Panc1 (cell line): ENCODE measurements around the gene HK1. TPM values are rescaled to one million over a fixed set of nuclear protein-coding genes. Genes with fewer than 3 reads are reported as not detected.

Source experiments
- ATAC-seq: fragments of 200-7000 bp; cut with Tn5 transposase; 2 replicates; pipeline ENCODE4 v1.9.1; 2020; ENCODE audit warnings: mild to moderate bottlenecking, moderate library complexity
- BruUV-seq: library from RNA; stranded (reverse); fragments of 400-500 nt; replicated peaks from 2 replicates; lab custom pipeline; 2021; lab: Mats Ljungman, UMichigan
- CTCF ChIA-PET: fragments of 300-600 bp; sonication (Branson Sonifier 250); formaldehyde crosslinking; loops from one replicate; lab custom pipeline; 2022; ENCODE audit warnings: antibody characterized with exemption; lab: Charles Lee
- POLR2A ChIA-PET: fragments of 300-600 bp; sonication (Branson Sonifier 250); formaldehyde crosslinking; loops from one replicate; lab custom pipeline; 2022; ENCODE audit warnings: antibody characterized with exemption; lab: Charles Lee
- DNase-seq: peaks from one replicate; pipeline ENCODE4 v3.0.0-alpha.2; 2010; ENCODE audit warnings: low read depth, low spot score
- H3K27ac ChIP-seq: 2 replicates; pipeline ENCODE4 v1.5.1; 2011; ENCODE audit warnings: mild to moderate bottlenecking, low read length, inconsistent platforms
- H3K27me3 ChIP-seq: fragments of 200-500 bp; sonication (Bioruptor generic); 2 replicates; pipeline ENCODE4 v1.6.0; 2014; ENCODE audit warnings: low read length, inconsistent platforms; ENCODE audit not compliant: control insufficient read depth, insufficient read depth
- H3K36me3 ChIP-seq: fragments of 200-500 bp; sonication (Bioruptor generic); 2 replicates; pipeline ENCODE4 v1.5.1; 2014; ENCODE audit warnings: inconsistent platforms, mild to moderate bottlenecking, low read length, moderate library complexity; ENCODE audit not compliant: control insufficient read depth, insufficient read depth
- H3K4me1 ChIP-seq: 2 replicates; pipeline ENCODE4 v1.5.1; 2011; ENCODE audit warnings: inconsistent platforms, mild to moderate bottlenecking, low read length, moderate library complexity; ENCODE audit not compliant: control insufficient read depth, insufficient read depth
- H3K4me3 ChIP-seq, 2 experiments: 2 replicates each; pipeline ENCODE4 v1.5.1; 2011 to 2012; ENCODE audit warnings: low read depth in 2 of 2, low read length in 2 of 2, mild to moderate bottlenecking in 2 of 2, inconsistent platforms in 1 of 2, moderate library complexity in 1 of 2
- H3K9me3 ChIP-seq: fragments of 200-500 bp; sonication (Bioruptor generic); 2 replicates; pipeline ENCODE4 v1.5.1; 2014; ENCODE audit warnings: low read depth, mild to moderate bottlenecking, inconsistent platforms, low read length, moderate library complexity; ENCODE audit not compliant: control insufficient read depth, insufficient read depth
- POLR2AphosphoS5 ChIP-seq: IDR thresholded peaks from 2 replicates; pipeline ENCODE4 v1.6.1; 2012; ENCODE audit warnings: mild to moderate bottlenecking, low read depth, low read length, moderate library complexity
- SIN3A ChIP-seq: IDR thresholded peaks from 2 replicates; pipeline ENCODE4 v1.6.1; 2012; ENCODE audit warnings: low read depth, mild to moderate bottlenecking, low read length, moderate library complexity, borderline replicate concordance; ENCODE audit not compliant: insufficient read depth
- TCF7L2 ChIP-seq: IDR thresholded peaks from 2 replicates; pipeline ENCODE4 v1.6.1; 2011; ENCODE audit warnings: mild to moderate bottlenecking, low read depth, low read length, inconsistent platforms
- in situ Hi-C: cut with HindIII; loops from 2 replicates; pipeline ENCODE4 v1.10.0; 2016; ENCODE audit warnings: low sequenced_read_pairs, low pct_unique_long_range_greater_than_20kb
- intact Hi-C: fragments of 100-400 bp; cut with micrococcal nuclease; formaldehyde crosslinking; loops from one replicate; pipeline ENCODE4 v1.10.0; 2022; ENCODE audit not compliant: unreplicated experiment
- total RNA-seq: library from RNA; stranded (reverse); gene quantifications from one replicate; pipeline ENCODE4 v1.2.1, GENCODE V29; 2021; ENCODE audit not compliant: unreplicated experiment
- TF ChIP-seq, protein P1 (sequence below): fragments of 450-650 bp; IDR thresholded peaks from 2 replicates; pipeline ENCODE4 v1.5.1; 2017; ENCODE audit warnings: mild to moderate bottlenecking
- TF ChIP-seq, protein P2 (sequence below), 2 experiments: IDR thresholded peaks; 2 replicates each; pipeline ENCODE4 v1.6.1; 2011 to 2012; ENCODE audit warnings: low read depth in 2 of 2, control low read depth in 1 of 2, low read length in 1 of 2, mild to moderate bottlenecking in 1 of 2, moderate library complexity in 1 of 2; ENCODE audit not compliant: insufficient read depth in 1 of 2

HK1 gene
- total RNA-seq, 1 experiment from 2014 or later: 74.4 TPM

DNA sequence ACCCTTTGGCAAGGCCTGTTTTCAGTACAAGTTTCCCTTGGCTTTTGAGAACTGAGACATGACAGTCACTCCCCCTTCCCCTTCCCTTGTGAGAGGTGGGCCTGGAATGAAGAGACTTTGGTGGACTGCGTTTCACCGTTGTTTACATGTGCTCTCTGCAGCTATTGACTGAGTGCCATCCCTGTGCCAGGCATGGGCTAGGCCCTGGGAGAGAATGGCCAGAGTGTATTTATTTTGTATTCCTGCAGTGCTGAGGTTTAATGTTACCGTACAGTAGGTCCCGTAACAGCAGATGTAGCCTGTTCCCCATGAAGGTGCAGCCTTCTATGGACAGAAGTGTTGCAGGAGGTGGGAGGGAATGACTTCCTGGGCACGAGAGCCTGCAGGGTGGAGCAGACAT is 88.4 kb downstream of the HK1 start:
- DNase-seq: no peak
- ATAC-seq: 0 out of 2 replicates have a peak, but pooled peaks have one; percentile 49
- no peaks in the 10 kb centered on the region for H3K9me3 ChIP-seq
- BruUV-seq: no TSS peak
- CTCF ChIA-PET: no interaction called here
- H3K27ac ChIP-seq: no peak overlapping the region
- POLR2A ChIA-PET: interaction anchor here (0.5 kb wide), 1 partner anchor 219 kb away, joined by 3 read pairs; no protein-coding TSS in a partner anchor
- H3K27me3 ChIP-seq: no peaks in the 10 kb centered on the region
- H3K4me1 ChIP-seq: no peaks in the 10 kb centered on the region; the same call in 1 of the 2 replicates
- no peak for TF ChIP-seq TCF7L2
- TF ChIP-seq POLR2AphosphoS5: no peak
- no peak for TF ChIP-seq SIN3A
- TF ChIP-seq, protein P1, sequence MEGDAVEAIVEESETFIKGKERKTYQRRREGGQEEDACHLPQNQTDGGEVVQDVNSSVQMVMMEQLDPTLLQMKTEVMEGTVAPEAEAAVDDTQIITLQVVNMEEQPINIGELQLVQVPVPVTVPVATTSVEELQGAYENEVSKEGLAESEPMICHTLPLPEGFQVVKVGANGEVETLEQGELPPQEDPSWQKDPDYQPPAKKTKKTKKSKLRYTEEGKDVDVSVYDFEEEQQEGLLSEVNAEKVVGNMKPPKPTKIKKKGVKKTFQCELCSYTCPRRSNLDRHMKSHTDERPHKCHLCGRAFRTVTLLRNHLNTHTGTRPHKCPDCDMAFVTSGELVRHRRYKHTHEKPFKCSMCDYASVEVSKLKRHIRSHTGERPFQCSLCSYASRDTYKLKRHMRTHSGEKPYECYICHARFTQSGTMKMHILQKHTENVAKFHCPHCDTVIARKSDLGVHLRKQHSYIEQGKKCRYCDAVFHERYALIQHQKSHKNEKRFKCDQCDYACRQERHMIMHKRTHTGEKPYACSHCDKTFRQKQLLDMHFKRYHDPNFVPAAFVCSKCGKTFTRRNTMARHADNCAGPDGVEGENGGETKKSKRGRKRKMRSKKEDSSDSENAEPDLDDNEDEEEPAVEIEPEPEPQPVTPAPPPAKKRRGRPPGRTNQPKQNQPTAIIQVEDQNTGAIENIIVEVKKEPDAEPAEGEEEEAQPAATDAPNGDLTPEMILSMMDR: no peak
- TF ChIP-seq, protein P2, sequence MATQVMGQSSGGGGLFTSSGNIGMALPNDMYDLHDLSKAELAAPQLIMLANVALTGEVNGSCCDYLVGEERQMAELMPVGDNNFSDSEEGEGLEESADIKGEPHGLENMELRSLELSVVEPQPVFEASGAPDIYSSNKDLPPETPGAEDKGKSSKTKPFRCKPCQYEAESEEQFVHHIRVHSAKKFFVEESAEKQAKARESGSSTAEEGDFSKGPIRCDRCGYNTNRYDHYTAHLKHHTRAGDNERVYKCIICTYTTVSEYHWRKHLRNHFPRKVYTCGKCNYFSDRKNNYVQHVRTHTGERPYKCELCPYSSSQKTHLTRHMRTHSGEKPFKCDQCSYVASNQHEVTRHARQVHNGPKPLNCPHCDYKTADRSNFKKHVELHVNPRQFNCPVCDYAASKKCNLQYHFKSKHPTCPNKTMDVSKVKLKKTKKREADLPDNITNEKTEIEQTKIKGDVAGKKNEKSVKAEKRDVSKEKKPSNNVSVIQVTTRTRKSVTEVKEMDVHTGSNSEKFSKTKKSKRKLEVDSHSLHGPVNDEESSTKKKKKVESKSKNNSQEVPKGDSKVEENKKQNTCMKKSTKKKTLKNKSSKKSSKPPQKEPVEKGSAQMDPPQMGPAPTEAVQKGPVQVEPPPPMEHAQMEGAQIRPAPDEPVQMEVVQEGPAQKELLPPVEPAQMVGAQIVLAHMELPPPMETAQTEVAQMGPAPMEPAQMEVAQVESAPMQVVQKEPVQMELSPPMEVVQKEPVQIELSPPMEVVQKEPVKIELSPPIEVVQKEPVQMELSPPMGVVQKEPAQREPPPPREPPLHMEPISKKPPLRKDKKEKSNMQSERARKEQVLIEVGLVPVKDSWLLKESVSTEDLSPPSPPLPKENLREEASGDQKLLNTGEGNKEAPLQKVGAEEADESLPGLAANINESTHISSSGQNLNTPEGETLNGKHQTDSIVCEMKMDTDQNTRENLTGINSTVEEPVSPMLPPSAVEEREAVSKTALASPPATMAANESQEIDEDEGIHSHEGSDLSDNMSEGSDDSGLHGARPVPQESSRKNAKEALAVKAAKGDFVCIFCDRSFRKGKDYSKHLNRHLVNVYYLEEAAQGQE (IDR thresholded peaks at IDR 0.05; ENCODE audit: insufficient read depth in 1 of 2, low read depth in 2 of 2, low read length in 1 of 2): no peak
- no peak overlapping the region for H3K4me3 ChIP-seq
- intact Hi-C loops: no loop called here
- no peaks in the 10 kb centered on the region for H3K36me3 ChIP-seq
- in situ Hi-C loops: no loop called here

GRCh38 chr10:69367469-69367868 is 89.2 kb downstream of the HK1 start:
- Histone ChIP-seq H3K27ac (no peak overlapping the region), H3K27me3 (no peaks in the 10 kb centered on the region), H3K36me3 (no peaks in the 10 kb centered on the region), H3K4me3 (no peak overlapping the region), H3K9me3 (no peaks in the 10 kb centered on the region), H3K4me1 (no peaks in the 10 kb centered on the region; the same call in 1 of the 2 replicates)
- in situ Hi-C loops: no loop called here
- POLR2A ChIA-PET: no interaction called here
- CTCF ChIA-PET: no interaction called here
- no peak for TF ChIP-seq TCF7L2
- no peak for TF ChIP-seq SIN3A
- TF ChIP-seq, protein P1: no peak
- no peak for TF ChIP-seq POLR2AphosphoS5
- TF ChIP-seq, protein P2 (IDR thresholded peaks at IDR 0.05; ENCODE audit: insufficient read depth in 1 of 2, low read depth in 2 of 2, low read length in 1 of 2): no peak
- BruUV-seq: no TSS peak
- ATAC-seq: 0 out of 2 replicates have a peak, but pooled peaks have one; percentile 19
- DNase-seq: no peak
- intact Hi-C loops: no loop called here
